ENCODE results near the gene ETV3.

DNA sequence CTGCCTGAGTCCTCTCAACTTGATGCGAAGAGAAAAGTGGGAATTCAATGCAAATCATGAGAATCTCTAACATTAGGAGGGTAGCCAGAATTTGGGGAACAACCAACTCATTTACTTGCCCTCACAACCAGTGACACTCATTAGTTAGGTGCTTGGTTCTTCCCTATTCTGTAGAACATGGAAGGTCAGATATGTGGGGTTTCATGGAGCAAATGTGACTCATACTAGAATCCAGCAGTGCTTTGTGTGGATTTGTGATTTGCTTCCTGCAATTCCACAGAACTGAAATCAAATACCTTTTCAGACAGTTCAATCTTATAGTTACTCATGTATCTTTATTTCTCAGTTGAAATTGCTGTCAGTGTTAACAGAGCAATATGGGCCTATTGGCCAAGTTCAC lies 6.9 kb upstream of the ETV3 start:
- TF ChIP-seq, protein P1, sequence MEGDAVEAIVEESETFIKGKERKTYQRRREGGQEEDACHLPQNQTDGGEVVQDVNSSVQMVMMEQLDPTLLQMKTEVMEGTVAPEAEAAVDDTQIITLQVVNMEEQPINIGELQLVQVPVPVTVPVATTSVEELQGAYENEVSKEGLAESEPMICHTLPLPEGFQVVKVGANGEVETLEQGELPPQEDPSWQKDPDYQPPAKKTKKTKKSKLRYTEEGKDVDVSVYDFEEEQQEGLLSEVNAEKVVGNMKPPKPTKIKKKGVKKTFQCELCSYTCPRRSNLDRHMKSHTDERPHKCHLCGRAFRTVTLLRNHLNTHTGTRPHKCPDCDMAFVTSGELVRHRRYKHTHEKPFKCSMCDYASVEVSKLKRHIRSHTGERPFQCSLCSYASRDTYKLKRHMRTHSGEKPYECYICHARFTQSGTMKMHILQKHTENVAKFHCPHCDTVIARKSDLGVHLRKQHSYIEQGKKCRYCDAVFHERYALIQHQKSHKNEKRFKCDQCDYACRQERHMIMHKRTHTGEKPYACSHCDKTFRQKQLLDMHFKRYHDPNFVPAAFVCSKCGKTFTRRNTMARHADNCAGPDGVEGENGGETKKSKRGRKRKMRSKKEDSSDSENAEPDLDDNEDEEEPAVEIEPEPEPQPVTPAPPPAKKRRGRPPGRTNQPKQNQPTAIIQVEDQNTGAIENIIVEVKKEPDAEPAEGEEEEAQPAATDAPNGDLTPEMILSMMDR (IDR thresholded peaks at IDR 0.05): no peak
- TF ChIP-seq POLR2A (IDR thresholded peaks at IDR 0.05) (no peak), POLR2AphosphoS5 (IDR thresholded peaks at IDR 0.05) (no peak)

Data from suprapubic skin (tissue), 4 donors.